GM12875 (cell line): ENCODE data around the gene AIP.

ENCODE experiments used
- H3K4me3 ChIP-seq: one replicate; pipeline ENCODE4 v1.5.1; 2011; ENCODE audit warnings: low read depth, low read length, control low read depth
- CTCF ChIP-seq: IDR thresholded peaks from 2 replicates; pipeline ENCODE4 v1.5.1; 2011; ENCODE audit warnings: low read depth, mild to moderate bottlenecking, control low read depth, inconsistent platforms, low read length, moderate library complexity, borderline replicate concordance; ENCODE audit not compliant: insufficient read depth

The AIP gene

GRCh38 chr11:67492801-67493547, 10.1 kb downstream of the AIP start:
- no peak for TF ChIP-seq CTCF
- no peak overlapping the region for H3K4me3 ChIP-seq

- no peak for TF ChIP-seq CTCF
- no peak overlapping the region for H3K4me3 ChIP-seq
Measured at GRCh38 chr11:67493548-67494370, 10.9 kb downstream of the AIP start.

GRCh38 chr11:67494371-67495233, 11.8 kb downstream of the AIP start:
- no peak for TF ChIP-seq CTCF
- H3K4me3 ChIP-seq, result no peak overlapping the region

GRCh38 chr11:67495234-67496005, 12.6 kb downstream of the AIP start:
- TF ChIP-seq CTCF, result no peak
- no peak overlapping the region for H3K4me3 ChIP-seq

GRCh38 chr11:67496113-67496512, 13.3 kb downstream of the AIP start:
- TF ChIP-seq CTCF, result no peak
- H3K4me3 ChIP-seq, result no peak overlapping the region

GRCh38 chr11:67497656-67498291, 14.9 kb downstream of the AIP start:
- TF ChIP-seq CTCF, result no peak
- H3K4me3 ChIP-seq, result no peak overlapping the region
